Prostate gland (tissue), 2 donors: ENCODE measurements around the gene MLLT1.

Source experiments
- POLR2A ChIP-seq: fragments of 450-650 bp; IDR thresholded peaks from one replicate; pipeline ENCODE4 v1.6.1; 2016; ENCODE audit warnings: antibody characterized with exemption, mild to moderate bottlenecking
- POLR2AphosphoS5 ChIP-seq: sonication (generic); formaldehyde crosslinking; IDR thresholded peaks from one replicate; pipeline ENCODE4 v1.6.1; 2017; ENCODE audit warnings: antibody characterized with exemption
- TF ChIP-seq, protein P1 (sequence below), 4 experiments: fragments of 200-600 bp in 2 of 4; fragments of 450-650 bp in 2 of 4; sonication (generic) in 2 of 4; IDR thresholded peaks; 1 replicate in 3 of 4; 2 replicates in 1 of 4; pipeline ENCODE4 v1.5.1; 2016 to 2019; ENCODE audit warnings: antibody characterized with exemption in 4 of 4, mild to moderate bottlenecking in 2 of 4, moderate library complexity in 2 of 4

DNA sequence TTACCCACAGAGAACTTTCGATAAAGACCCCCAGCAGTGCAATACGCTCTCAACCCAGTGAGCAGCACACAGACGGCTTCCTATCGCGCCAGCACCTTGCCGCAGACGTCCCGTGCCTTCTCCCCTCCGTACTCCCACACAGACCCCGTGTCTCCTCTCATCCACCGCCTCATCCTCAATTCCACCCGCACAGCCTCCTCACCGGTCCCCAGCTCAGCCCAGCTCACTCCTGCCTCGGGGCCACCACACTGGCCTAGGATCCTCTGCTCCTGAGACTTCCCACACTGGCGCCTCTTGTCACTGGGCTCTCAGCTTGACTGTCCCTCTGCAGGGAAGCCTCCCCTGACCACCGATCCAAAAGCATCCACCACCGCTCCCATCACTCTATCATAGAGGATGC, 9.0 kb downstream of the MLLT1 start:
- TF ChIP-seq, protein P1, sequence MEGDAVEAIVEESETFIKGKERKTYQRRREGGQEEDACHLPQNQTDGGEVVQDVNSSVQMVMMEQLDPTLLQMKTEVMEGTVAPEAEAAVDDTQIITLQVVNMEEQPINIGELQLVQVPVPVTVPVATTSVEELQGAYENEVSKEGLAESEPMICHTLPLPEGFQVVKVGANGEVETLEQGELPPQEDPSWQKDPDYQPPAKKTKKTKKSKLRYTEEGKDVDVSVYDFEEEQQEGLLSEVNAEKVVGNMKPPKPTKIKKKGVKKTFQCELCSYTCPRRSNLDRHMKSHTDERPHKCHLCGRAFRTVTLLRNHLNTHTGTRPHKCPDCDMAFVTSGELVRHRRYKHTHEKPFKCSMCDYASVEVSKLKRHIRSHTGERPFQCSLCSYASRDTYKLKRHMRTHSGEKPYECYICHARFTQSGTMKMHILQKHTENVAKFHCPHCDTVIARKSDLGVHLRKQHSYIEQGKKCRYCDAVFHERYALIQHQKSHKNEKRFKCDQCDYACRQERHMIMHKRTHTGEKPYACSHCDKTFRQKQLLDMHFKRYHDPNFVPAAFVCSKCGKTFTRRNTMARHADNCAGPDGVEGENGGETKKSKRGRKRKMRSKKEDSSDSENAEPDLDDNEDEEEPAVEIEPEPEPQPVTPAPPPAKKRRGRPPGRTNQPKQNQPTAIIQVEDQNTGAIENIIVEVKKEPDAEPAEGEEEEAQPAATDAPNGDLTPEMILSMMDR (IDR thresholded peaks at IDR 0.05) = no peak
- TF ChIP-seq POLR2A = no peak
- no peak for TF ChIP-seq POLR2AphosphoS5
